H1 (cell line): ENCODE data around the gene ANO9. TPM values are rescaled to one million over a fixed set of nuclear protein-coding genes. Genes with fewer than 3 reads are reported as not detected.

Source experiments
- CTCF ChIA-PET: fragments of 300-600 bp; sonication (Branson Sonifier 250); formaldehyde crosslinking; loops from one replicate; lab custom pipeline; 2021; ENCODE audit not compliant: partially characterized antibody; lab: Charles Lee
- POLR2A ChIA-PET: fragments of 300-600 bp; sonication (Branson Sonifier 250); formaldehyde crosslinking; loops from one replicate; lab custom pipeline; 2021; ENCODE audit warnings: inconsistent platforms; ENCODE audit not compliant: partially characterized antibody; lab: Charles Lee
- DNase-seq, 2 experiments: peaks; one replicate each; pipeline versions ENCODE4 v3.0.0 to v3.0.0-alpha.2; 2010 to 2022; ENCODE audit warnings: low spot score in 2 of 2, low read depth in 1 of 2, mixed read lengths in 1 of 2
- FAIRE-seq: peaks from 2 replicates; lab custom pipeline; 2011; peaks lifted over from hg19 to GRCh38; lab: Jason Lieb, UNC
- H2AFZ ChIP-seq: 2 replicates; pipeline ENCODE4 v1.8.1; 2012; ENCODE audit warnings: low read length, inconsistent platforms
- H2AK5ac ChIP-seq: 2 replicates; pipeline ENCODE4 v1.6.1; 2013; ENCODE audit warnings: low read depth, low read length
- H2BK120ac ChIP-seq: replicated peaks from 2 replicates; pipeline ENCODE3; 2013; ENCODE audit warnings: low read depth, low read length, inconsistent platforms
- H2BK12ac ChIP-seq: 2 replicates; pipeline ENCODE4 v1.6.1; 2013; ENCODE audit warnings: low read depth, low read length
- H2BK15ac ChIP-seq: 2 replicates; pipeline ENCODE4 v1.6.1; 2013; ENCODE audit warnings: low read length
- H2BK20ac ChIP-seq: 2 replicates; pipeline ENCODE4 v1.6.1; 2013; ENCODE audit warnings: low read length
- H2BK5ac ChIP-seq: 2 replicates; pipeline ENCODE4 v1.6.1; 2013; ENCODE audit warnings: low read depth, low read length
- H3K14ac ChIP-seq: 2 replicates; pipeline ENCODE4 v1.6.1; 2013; ENCODE audit warnings: inconsistent platforms; ENCODE audit not compliant: insufficient read length
- H3K18ac ChIP-seq: 2 replicates; pipeline ENCODE4 v1.6.1; 2013; ENCODE audit warnings: low read length; ENCODE audit errors: extremely low read depth
- H3K23ac ChIP-seq: 2 replicates; pipeline ENCODE4 v1.6.1; 2013; ENCODE audit warnings: inconsistent platforms; ENCODE audit not compliant: insufficient read length
- H3K23me2 ChIP-seq: 2 replicates; pipeline ENCODE4 v1.6.1; 2013; ENCODE audit warnings: low read depth, low read length
- H3K27ac ChIP-seq: 2 replicates; pipeline ENCODE4 v1.6.1; 2011; ENCODE audit warnings: low read depth, low read length, inconsistent platforms
- H3K27me3 ChIP-seq, 4 experiments: replicated peaks in 1 of 4; 1 replicate in 1 of 4; 2 replicates in 3 of 4; pipeline versions ENCODE4 v1.6.1 to v1.8.1; 2011 to 2013; ENCODE audit warnings: low read length in 3 of 4, mild to moderate bottlenecking in 3 of 4, inconsistent platforms in 2 of 4, mixed read lengths in 2 of 4, moderate library complexity in 1 of 4; ENCODE audit not compliant: control insufficient read depth in 3 of 4, insufficient read depth in 3 of 4; ENCODE audit errors: extremely low read depth in 1 of 4
- H3K36me3 ChIP-seq, 4 experiments: 2 replicates each; pipeline versions ENCODE4 v1.6.1 to v1.8.1; 2011 to 2013; ENCODE audit warnings: mild to moderate bottlenecking in 4 of 4, low read length in 3 of 4, moderate library complexity in 2 of 4, control low read depth in 1 of 4, inconsistent platforms in 1 of 4; ENCODE audit not compliant: insufficient read depth in 4 of 4, control insufficient read depth in 2 of 4
- H3K4ac ChIP-seq: replicated peaks from 2 replicates; pipeline ENCODE3; 2013; ENCODE audit warnings: low read length, low read depth, mixed read lengths, inconsistent platforms; ENCODE audit not compliant: insufficient read length
- H3K4me1 ChIP-seq, 4 experiments: replicated peaks in 1 of 4; 1 replicate in 1 of 4; 2 replicates in 3 of 4; pipeline versions ENCODE4 v1.6.1 to v1.8.1; 2011 to 2013; ENCODE audit warnings: low read length in 3 of 4, inconsistent platforms in 2 of 4, mixed read lengths in 1 of 4; ENCODE audit not compliant: insufficient read depth in 4 of 4, control insufficient read depth in 3 of 4
- H3K4me2 ChIP-seq, 2 experiments: 2 replicates each; pipeline versions ENCODE4 v1.6.1 to v1.8.1; 2011 to 2013; ENCODE audit warnings: low read depth in 2 of 2, low read length in 2 of 2, control low read depth in 1 of 2, inconsistent platforms in 1 of 2, mild to moderate bottlenecking in 1 of 2; ENCODE audit not compliant: insufficient read depth in 1 of 2
- H3K4me3 ChIP-seq, 4 experiments: fragments of 200-600, 300-600 bp in 1 of 4; sonication (generic), shearing (Covaris generic), sonication (Bioruptor Twin) in 1 of 4; 2 replicates each; pipeline versions ENCODE4 v1.5.1 to v1.8.1; 2011 to 2016; ENCODE audit warnings: low read length in 4 of 4, low read depth in 3 of 4, control low read depth in 2 of 4, inconsistent platforms in 2 of 4, mild to moderate bottlenecking in 2 of 4, mixed read lengths in 1 of 4, moderate library complexity in 1 of 4; ENCODE audit not compliant: insufficient read depth in 2 of 4; ENCODE audit errors: extremely low read depth in 1 of 4
- H3K56ac ChIP-seq: replicated peaks from 2 replicates; pipeline ENCODE3; 2013; ENCODE audit warnings: low read depth, mild to moderate bottlenecking, mixed read lengths, low read length, inconsistent platforms; ENCODE audit not compliant: insufficient read length
- H3K79me1 ChIP-seq: 2 replicates; pipeline ENCODE4 v1.6.1; 2013; ENCODE audit warnings: low read depth, low read length, control low read depth
- H3K79me2 ChIP-seq, 2 experiments: 2 replicates each; pipeline versions ENCODE4 v1.6.1 to v1.8.1; 2012 to 2013; ENCODE audit warnings: low read length in 2 of 2, mild to moderate bottlenecking in 2 of 2, inconsistent platforms in 1 of 2; ENCODE audit not compliant: insufficient read depth in 2 of 2, control insufficient read depth in 1 of 2
- H3K9ac ChIP-seq, 4 experiments: replicated peaks in 1 of 4; 1 replicate in 1 of 4; 2 replicates in 3 of 4; pipeline versions ENCODE4 v1.6.1 to v1.8.1; 2011 to 2013; ENCODE audit warnings: low read depth in 3 of 4, low read length in 3 of 4, control low read depth in 2 of 4, mild to moderate bottlenecking in 2 of 4, moderate library complexity in 2 of 4, inconsistent platforms in 1 of 4; ENCODE audit errors: extremely low read depth in 1 of 4
- H3K9me3 ChIP-seq, 2 experiments: 2 replicates each; pipeline versions ENCODE4 v1.6.1 to v1.8.1; 2012 to 2013; ENCODE audit warnings: mild to moderate bottlenecking in 2 of 2, moderate library complexity in 2 of 2, control low read depth in 1 of 2, inconsistent platforms in 1 of 2, low read depth in 1 of 2, low read length in 1 of 2, mixed read lengths in 1 of 2; ENCODE audit not compliant: insufficient read depth in 2 of 2
- H4K20me1 ChIP-seq, 2 experiments: replicated peaks in 1 of 2; 2 replicates each; pipeline versions ENCODE3 to v1.8.1; 2011 to 2013; ENCODE audit warnings: inconsistent platforms in 2 of 2, low read length in 2 of 2, mild to moderate bottlenecking in 1 of 2; ENCODE audit not compliant: insufficient read depth in 2 of 2, control insufficient read depth in 1 of 2
- H4K5ac ChIP-seq: 2 replicates; pipeline ENCODE4 v1.6.1; 2013; ENCODE audit warnings: low read length, low read depth, mixed read lengths, inconsistent platforms; ENCODE audit not compliant: insufficient read length
- H4K8ac ChIP-seq: 2 replicates; pipeline ENCODE4 v1.8.0; 2013; ENCODE audit warnings: mild to moderate bottlenecking, moderate library complexity, low read length, inconsistent platforms; ENCODE audit not compliant: insufficient read depth; ENCODE audit errors: extremely low read depth
- H4K91ac ChIP-seq: replicated peaks from 2 replicates; pipeline ENCODE3; 2013; ENCODE audit warnings: low read length, mixed read lengths, inconsistent platforms; ENCODE audit not compliant: insufficient read length
- ASH2L ChIP-seq: fragments of 200-600, 300-600 bp; sonication (generic); IDR thresholded peaks from one replicate; pipeline ENCODE4 v1.7.1; 2017; ENCODE audit warnings: low read length
- EP300 ChIP-seq, 2 experiments: IDR thresholded peaks; 1 replicate in 1 of 2; 2 replicates in 1 of 2; pipeline ENCODE4 v1.6.1; 2011 to 2012; ENCODE audit warnings: low read depth in 2 of 2, low read length in 2 of 2, mild to moderate bottlenecking in 2 of 2, borderline replicate concordance in 1 of 2, inconsistent platforms in 1 of 2, moderate library complexity in 1 of 2
- GABPA ChIP-seq: IDR thresholded peaks from 2 replicates; pipeline ENCODE4 v1.6.1; 2011; ENCODE audit warnings: mild to moderate bottlenecking, low read length, moderate library complexity, borderline replicate concordance; ENCODE audit not compliant: insufficient read depth
- NRF1 ChIP-seq: IDR thresholded peaks from 2 replicates; pipeline ENCODE4 v1.6.1; 2011; ENCODE audit warnings: mild to moderate bottlenecking, low read depth, low read length, improper control_type of control experiment
- RAD21 ChIP-seq, 2 experiments: IDR thresholded peaks in 1 of 2; conservative IDR thresholded peaks in 1 of 2; 2 replicates each; pipeline ENCODE4 v1.6.1; 2011; ENCODE audit warnings: low read depth in 2 of 2, low read length in 2 of 2, improper control_type of control experiment in 1 of 2, inconsistent platforms in 1 of 2, mild to moderate bottlenecking in 1 of 2, moderate library complexity in 1 of 2
- RBBP5 ChIP-seq: IDR thresholded peaks from 2 replicates; pipeline ENCODE4 v1.7.1; 2012; ENCODE audit warnings: low read depth, mild to moderate bottlenecking, inconsistent platforms, low read length, moderate library complexity, borderline replicate concordance
- SAP30 ChIP-seq: fragments of 300-600 bp; sonication (generic); IDR thresholded peaks from 2 replicates; pipeline ENCODE4 v1.7.1; 2012; ENCODE audit warnings: low read length, moderate library complexity, mild to moderate bottlenecking, inconsistent platforms; ENCODE audit not compliant: insufficient read depth, insufficient replicate concordance
- SRF ChIP-seq: IDR thresholded peaks from 2 replicates; pipeline ENCODE4 v1.6.1; 2011; ENCODE audit warnings: mild to moderate bottlenecking, low read depth, low read length, moderate library complexity
- SUZ12 ChIP-seq: fragments of 200-600 bp; sonication (generic); IDR thresholded peaks from 2 replicates; pipeline ENCODE4 v1.6.1; 2012; ENCODE audit warnings: mild to moderate bottlenecking, inconsistent platforms, low read length, moderate library complexity, mixed read lengths
- TAF7 ChIP-seq: optimal IDR thresholded peaks from 2 replicates; pipeline ENCODE3; 2011; ENCODE audit warnings: low read depth, mild to moderate bottlenecking, inconsistent platforms, low read length, moderate library complexity, borderline replicate concordance
- whole genome bisulfite sequencing, 2 experiments: shearing (Covaris generic) in 1 of 2; methylation state at CpG; one replicate each; pipeline versions ENCODE4 v1.1.6 to v1.1.7; 2013 to 2015; ENCODE audit warnings: low lambda C conversion rate in 2 of 2, mixed read lengths in 2 of 2, inconsistent platforms in 1 of 2, low coverage in 1 of 2, missing lambda C conversion rate in 1 of 2; ENCODE audit not compliant: insufficient replicate concordance in 2 of 2, insufficient coverage in 1 of 2, insufficient read length in 1 of 2; ENCODE audit errors: extremely low coverage in 1 of 2, missing lambda C conversion rate in 1 of 2; 5-methylcytosine and 5-hydroxymethylcytosine counted together
- polyA plus RNA-seq, 7 experiments: library from polyadenylated mRNA; depleted of rRNA in 3 of 7; stranded (reverse) in 5 of 7; unstranded in 2 of 7; fragments of >200 nt in 5 of 7; fragments of 200-250 nt in 2 of 7; gene quantifications; 1 replicate in 5 of 7; 2 replicates in 1 of 7; 4 replicates in 1 of 7; pipeline versions ENCODE4 v1.2.1 to v1.2.3, GENCODE V29; 2011 to 2013; ENCODE audit warnings: missing spikeins in 2 of 7, mixed read lengths in 2 of 7
- total RNA-seq: library from RNA; stranded (reverse); fragmentation: NEBNext Ultra II Directional; extraction: Animal tissue kit (Norgen Biotek cat#: 25700); gene quantifications from 2 replicates; pipeline ENCODE4 v1.2.1, GENCODE V29; 2021
- TF ChIP-seq, protein P1 (sequence below): IDR thresholded peaks from 2 replicates; pipeline ENCODE4 v1.6.1; 2012; ENCODE audit warnings: inconsistent platforms

Gene ANO9
- total and polyA plus RNA-seq, 2 of the 8 experiments (the other 6 are each of a cell fraction or from before 2014, with no cell fraction given): 20.0 to 20.7 TPM

- peak overlapping the region; percentile 76; the same call in 1 of the 2 replicates for H4K8ac ChIP-seq
- no peaks in the 10 kb centered on the region for H3K23me2 ChIP-seq
- 0 out of 2 replicates have a peak overlapping the region, but pooled peaks have one; percentile 46 for H2BK15ac ChIP-seq
- H3K27me3 ChIP-seq: no peaks in the 10 kb centered on the region
- H3K79me2 ChIP-seq: peaks cover 7 to 42% of the 10 kb centered on the region in 2 experiments
- no peak overlapping the region for H3K4me3 ChIP-seq
- no peak overlapping the region for H4K91ac ChIP-seq
- H4K5ac ChIP-seq: no peak overlapping the region
- ChIA-PET POLR2A (interaction anchor here (0.6 to 2.0 kb wide), 6 partner anchors 18 to 37 kb away, joined by 3 to 6 read pairs (median 6); partner anchors contain the start of gene RNH1), CTCF (interaction anchor here (0.6 to 4.0 kb wide), 16 partner anchors 9 to 110 kb away, joined by 3 to 32 read pairs (median 4); partner anchors contain the start of gene PTDSS2)
- peaks cover 0 to 9% of the 10 kb centered on the region in 2 experiments for H4K20me1 ChIP-seq
- H3K4ac ChIP-seq: no peak overlapping the region
- H2AK5ac ChIP-seq: no peak overlapping the region
- peaks cover 0 to 10% (median 6%) of the 10 kb centered on the region in 4 experiments; a peak in 6 of 7 replicates for H3K4me1 ChIP-seq
- H3K18ac ChIP-seq: no peak overlapping the region; the same call in 1 of the 2 replicates
- H2BK120ac ChIP-seq: no peak overlapping the region
- H2BK12ac ChIP-seq: no peak overlapping the region
- no peak overlapping the region for H3K4me2 ChIP-seq
- H3K9ac ChIP-seq: no peak overlapping the region
- WGBS, 2 experiments: 96% methylated on average over 18 of the region's 19 CpGs; no CpG with 5 or more reads in 1 of the 2 experiments
- no peak overlapping the region for H3K23ac ChIP-seq
- peak overlapping the region; percentile 24; the same call in 1 of the 2 replicates for H2BK5ac ChIP-seq
- DNase-seq (no peak), FAIRE-seq (no peak)
- no peaks in the 10 kb centered on the region for H3K9me3 ChIP-seq
- peaks cover 0 to 7% (median 2%) of the 10 kb centered on the region in 4 experiments; a peak in 2 of 8 replicates for H3K36me3 ChIP-seq
- H2AFZ ChIP-seq: no peak overlapping the region
- peaks cover 16% of the 10 kb centered on the region for H3K79me1 ChIP-seq
- H3K14ac ChIP-seq: no peak overlapping the region
- no peak overlapping the region for H3K27ac ChIP-seq
- no peak overlapping the region for H3K56ac ChIP-seq
- H2BK20ac ChIP-seq: no peak overlapping the region
- TF ChIP-seq RBBP5 (no peak), SUZ12 (no peak), SRF (no peak), NRF1 (no peak), SAP30 (no peak), GABPA (no peak), ASH2L (no peak), TAF7 (no peak), RAD21 (IDR thresholded peaks at IDR 0.05 in 1 of 2, conservative IDR thresholded peaks at IDR 0.05 in 1 of 2; ENCODE audit: low read depth in 2 of 2, low read length in 2 of 2) (no peak), EP300 (IDR thresholded peaks at IDR 0.05; ENCODE audit: borderline replicate concordance in 1 of 2, low read depth in 2 of 2, low read length in 2 of 2) (no peak)
- TF ChIP-seq, protein P1, sequence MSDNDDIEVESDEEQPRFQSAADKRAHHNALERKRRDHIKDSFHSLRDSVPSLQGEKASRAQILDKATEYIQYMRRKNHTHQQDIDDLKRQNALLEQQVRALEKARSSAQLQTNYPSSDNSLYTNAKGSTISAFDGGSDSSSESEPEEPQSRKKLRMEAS: no peak
Observed at GRCh38 chr11:473415-473814, 31.6 kb upstream of the ANO9 start.
